GM12878 (cell line): Measurements from ENCODE around the gene NPM3. TPM values are rescaled to one million over a fixed set of nuclear protein-coding genes. Genes with fewer than 3 reads are reported as not detected.

Experiments
- ATAC-seq: fragments of 200-7000 bp; cut with Tn5 transposase; 3 replicates; pipeline ENCODE4 v1.9.1; 2020; ENCODE audit warnings: mild to moderate bottlenecking, moderate library complexity
- BruUV-seq: library from RNA; stranded (reverse); fragments of 400-500 nt; replicated peaks from 2 replicates; lab custom pipeline; 2021; lab: Mats Ljungman, UMichigan
- CTCF ChIA-PET: fragments of 300-600 bp; sonication (Branson Sonifier 250); formaldehyde crosslinking; extraction: SDS; loops from one replicate; lab custom pipeline; 2021; ENCODE audit warnings: inconsistent platforms; lab: Yijun Ruan, JAX
- POLR2A ChIA-PET: fragments of 350-600 bp; formaldehyde crosslinking; extraction: SDS; loops from one replicate; lab custom pipeline; 2021; ENCODE audit warnings: inconsistent platforms; lab: Charles Lee
- RAD21 ChIA-PET: fragments of 300-600 bp; sonication (Branson Sonifier 250); formaldehyde crosslinking; loops from one replicate; lab custom pipeline; 2023; ENCODE audit warnings: antibody characterized with exemption; ENCODE audit not compliant: unreplicated experiment; lab: Charles Lee
- SMC1A ChIA-PET: fragments of 300-600 bp; sonication (Branson Sonifier 250); formaldehyde crosslinking; loops from one replicate; lab custom pipeline; 2023; ENCODE audit not compliant: unreplicated experiment, uncharacterized antibody; lab: Charles Lee
- DNase-seq: peaks from one replicate; pipeline ENCODE4 v3.0.0-alpha.2; 2011; ENCODE audit warnings: low read depth, low spot score
- FAIRE-seq: peaks from 3 replicates; lab custom pipeline; 2011; peaks lifted over from hg19 to GRCh38; lab: Jason Lieb, UNC
- H2AFZ ChIP-seq: 2 replicates; pipeline ENCODE4 v1.6.0; 2011; ENCODE audit warnings: low read depth, low read length, control low read depth; ENCODE audit not compliant: control insufficient read depth
- H3K27ac ChIP-seq: 2 replicates; pipeline ENCODE4 v1.5.1; 2011; ENCODE audit warnings: control low read depth; ENCODE audit not compliant: control insufficient read depth, insufficient read depth
- H3K27me3 ChIP-seq, 2 experiments: replicated peaks in 1 of 2; 2 replicates each; pipeline versions ENCODE4 v1.6.0 to v1.6.1; 2011; ENCODE audit warnings: low read length in 1 of 2; ENCODE audit not compliant: control insufficient read depth in 2 of 2, insufficient read depth in 2 of 2
- H3K36me3 ChIP-seq, 2 experiments: 2 replicates each; pipeline ENCODE4 v1.5.1; 2011; ENCODE audit warnings: low read length in 1 of 2; ENCODE audit not compliant: control insufficient read depth in 2 of 2, insufficient read depth in 2 of 2
- H3K4me1 ChIP-seq: 2 replicates; pipeline ENCODE4 v1.6.1; 2011; ENCODE audit warnings: mild to moderate bottlenecking, low read length, moderate library complexity, mixed read lengths; ENCODE audit not compliant: control insufficient read depth, insufficient read depth
- H3K4me2 ChIP-seq: 2 replicates; pipeline ENCODE4 v1.6.0; 2011; ENCODE audit warnings: control low read depth; ENCODE audit not compliant: control insufficient read depth, insufficient read depth
- H3K4me3 ChIP-seq: fragments of 200-600 bp; sonication (generic); 2 replicates; pipeline ENCODE4 v1.5.1; 2016
- H3K79me2 ChIP-seq: 2 replicates; pipeline ENCODE4 v1.6.0; 2011; ENCODE audit warnings: low read length; ENCODE audit not compliant: control insufficient read depth, insufficient read depth
- H3K9ac ChIP-seq: 2 replicates; pipeline ENCODE4 v1.8.0; 2011; ENCODE audit warnings: low read length, control low read depth, mixed read lengths; ENCODE audit not compliant: control insufficient read depth, insufficient read depth
- H3K9me3 ChIP-seq: replicated peaks from 3 replicates; pipeline ENCODE4 v1.5.1; 2011; ENCODE audit warnings: mild to moderate bottlenecking, low read length; ENCODE audit not compliant: control insufficient read depth, insufficient read depth
- H4K20me1 ChIP-seq: 2 replicates; pipeline ENCODE4 v1.6.0; 2011; ENCODE audit not compliant: control insufficient read depth, insufficient read depth
- ASH2L ChIP-seq: fragments of 300-600, 200-600 bp; sonication (generic); IDR thresholded peaks from 2 replicates; pipeline ENCODE4 v1.6.1; 2017; ENCODE audit warnings: low read depth, mild to moderate bottlenecking, borderline replicate concordance
- ATF7 ChIP-seq: fragments of 450-650 bp; IDR thresholded peaks from 2 replicates; pipeline ENCODE4 v1.6.1; 2016; ENCODE audit warnings: low read depth, mild to moderate bottlenecking
- KAT2A ChIP-seq: conservative IDR thresholded peaks from 2 replicates; pipeline ENCODE4 v1.6.1; 2011; ENCODE audit warnings: low read depth, low read length; ENCODE audit not compliant: control insufficient read depth
- NR2C1 ChIP-seq: fragments of 450-650 bp; IDR thresholded peaks from 2 replicates; pipeline ENCODE4 v1.6.1; 2017; ENCODE audit warnings: antibody characterized with exemption, mild to moderate bottlenecking, moderate library complexity
- POU2F2 ChIP-seq: IDR thresholded peaks from 3 replicates; pipeline ENCODE4 v1.6.1; 2011; ENCODE audit warnings: low read depth, mild to moderate bottlenecking, low read length, borderline replicate concordance
- RFX5 ChIP-seq: IDR thresholded peaks from 2 replicates; pipeline ENCODE4 v1.6.1; 2011; ENCODE audit warnings: low read depth, low read length, improper control_type of control experiment
- RUNX3 ChIP-seq: IDR thresholded peaks from 2 replicates; pipeline ENCODE4 v1.6.1; 2012; ENCODE audit warnings: low read length, inconsistent platforms
- ZBTB40 ChIP-seq: fragments of 450-650 bp; IDR thresholded peaks from 2 replicates; pipeline ENCODE4 v1.6.1; 2016; ENCODE audit warnings: mild to moderate bottlenecking, moderate library complexity, borderline replicate concordance
- whole genome bisulfite sequencing: methylation state at CpG from one replicate; pipeline ENCODE4 v1.1.6; 2016; ENCODE audit warnings: low lambda C conversion rate; ENCODE audit not compliant: insufficient replicate concordance, insufficient coverage; ENCODE audit errors: missing lambda C conversion rate; 5-methylcytosine and 5-hydroxymethylcytosine counted together
- in situ Hi-C: fragments of 300-500 bp; cut with MboI; formaldehyde crosslinking; loops from 9 replicates; pipeline ENCODE4 v1.14.3; 2018; ENCODE audit warnings: mixed read lengths
- intact Hi-C: fragments of 100-400 bp; cut with micrococcal nuclease; formaldehyde crosslinking; loops from one replicate; pipeline ENCODE4 v1.14.2; 2022; ENCODE audit not compliant: unreplicated experiment
- polyA plus RNA-seq, 11 experiments: library from polyadenylated mRNA; depleted of rRNA in 4 of 11; unstranded in 6 of 11; stranded (reverse) in 5 of 11; fragments of >200 nt; fragmentation: Nextera tagmentation in 4 of 11; fragmentation: Illumina TruSeq in 1 of 11; extraction: Ambion mirVana in 4 of 11; extraction: Trizol in 1 of 11; gene quantifications; 1 replicate in 1 of 11; 2 replicates in 10 of 11; pipeline versions ENCODE4 v1.2.1 to v1.2.3, GENCODE V29; 2011 to 2016; ENCODE audit warnings: inconsistent platforms in 2 of 11, missing spikeins in 2 of 11, low read depth in 1 of 11
- total RNA-seq, 4 experiments: library from RNA; depleted of rRNA in 3 of 4; stranded (reverse); fragments of >200 nt in 3 of 4; fragmentation: Illumina TruSeq in 1 of 4; extraction: Trizol in 1 of 4; gene quantifications; 2 replicates each; pipeline versions ENCODE4 v1.2.1 to v1.2.3, GENCODE V29; 2013 to 2021
- TF ChIP-seq, protein P1 (sequence below): fragments of 450-650 bp; IDR thresholded peaks from 2 replicates; pipeline ENCODE4 v1.6.1; 2014; ENCODE audit warnings: mild to moderate bottlenecking

The NPM3 gene
- total and polyA plus RNA-seq, 10 of the 15 experiments (the other 5 are each of a cell fraction or from before 2014, with no cell fraction given): 13.0 to 171 (median 93.3) TPM

GRCh38 chr10:101816376-101816775 lies 33.1 kb upstream of the NPM3 start:
- no TSS peak for BruUV-seq
- H3K27me3 ChIP-seq: no peaks in the 10 kb centered on the region
- in situ Hi-C loops (no loop called here), intact Hi-C loops (no loop called here)
- no peak for TF ChIP-seq RFX5
- TF ChIP-seq ASH2L: no peak
- TF ChIP-seq, protein P1, sequence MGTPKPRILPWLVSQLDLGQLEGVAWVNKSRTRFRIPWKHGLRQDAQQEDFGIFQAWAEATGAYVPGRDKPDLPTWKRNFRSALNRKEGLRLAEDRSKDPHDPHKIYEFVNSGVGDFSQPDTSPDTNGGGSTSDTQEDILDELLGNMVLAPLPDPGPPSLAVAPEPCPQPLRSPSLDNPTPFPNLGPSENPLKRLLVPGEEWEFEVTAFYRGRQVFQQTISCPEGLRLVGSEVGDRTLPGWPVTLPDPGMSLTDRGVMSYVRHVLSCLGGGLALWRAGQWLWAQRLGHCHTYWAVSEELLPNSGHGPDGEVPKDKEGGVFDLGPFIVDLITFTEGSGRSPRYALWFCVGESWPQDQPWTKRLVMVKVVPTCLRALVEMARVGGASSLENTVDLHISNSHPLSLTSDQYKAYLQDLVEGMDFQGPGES: no peak
- no peak for TF ChIP-seq POU2F2
- TF ChIP-seq NR2C1: no peak
- no peak for TF ChIP-seq RUNX3
- TF ChIP-seq KAT2A: no peak
- TF ChIP-seq ATF7: no peak
- TF ChIP-seq ZBTB40: no peak
- peaks cover 18% of the 10 kb centered on the region; the same call in 1 of the 2 replicates for H4K20me1 ChIP-seq
- peaks cover 81% of the 10 kb centered on the region for H3K79me2 ChIP-seq
- H3K4me2 ChIP-seq: peak overlapping the region; percentile 68; the same call in 1 of the 2 replicates
- ATAC-seq (no peak), DNase-seq (no peak), FAIRE-seq (no peak)
- peak overlapping the region; percentile 81 for H3K4me3 ChIP-seq
- SMC1A ChIA-PET: interaction anchor here (0.7 to 1.4 kb wide), 6 partner anchors 19 to 213 kb away, joined by 3 to 5 read pairs (median 3); partner anchors contain the start of gene KCNIP2
- H3K36me3 ChIP-seq: peaks cover 0 to 23% of the 10 kb centered on the region in 2 experiments; a peak in 3 of 4 replicates
- POLR2A ChIA-PET: interaction anchor here (0.6 to 1.2 kb wide), 9 partner anchors 19 to 1875 kb away, joined by 3 to 12 read pairs (median 3); no protein-coding TSS in a partner anchor
- H2AFZ ChIP-seq: no peak overlapping the region
- RAD21 ChIA-PET: interaction anchor here (0.6 to 1.9 kb wide), 8 partner anchors 13 to 819 kb away, joined by 3 to 7 read pairs (median 4); partner anchors contain the start of gene NPM3
- no peaks in the 10 kb centered on the region for H3K9me3 ChIP-seq
- 3% methylated on average over 5 of the region's 5 CpGs for WGBS
- peak overlapping the region; percentile 95 for H3K27ac ChIP-seq
- peak overlapping the region; percentile 96 for H3K9ac ChIP-seq
- peaks cover 11% of the 10 kb centered on the region; the same call in 1 of the 2 replicates for H3K4me1 ChIP-seq
- CTCF ChIA-PET: interaction anchor here (0.6 to 4.0 kb wide), 6 partner anchors 18 to 193 kb away, joined by 3 to 31 read pairs (median 4); no protein-coding TSS in a partner anchor
